HepG2 (cell line): ENCODE measurements around the gene GBP6. TPM values are rescaled to one million over a fixed set of nuclear protein-coding genes. Genes with fewer than 3 reads are reported as not detected.

ENCODE experiments used
- ATAC-seq: fragments of 200-7000 bp; cut with Tn5 transposase; 3 replicates; pipeline ENCODE4 v1.9.1; 2020; ENCODE audit warnings: mild to moderate bottlenecking, moderate library complexity
- BruUV-seq: library from RNA; stranded (reverse); fragments of 400-500 nt; replicated peaks from 2 replicates; lab custom pipeline; 2021; lab: Mats Ljungman, UMichigan
- CTCF ChIA-PET: fragments of 300-600 bp; formaldehyde crosslinking; extraction: SDS; loops from one replicate; lab custom pipeline; 2021; ENCODE audit warnings: low total read pairs, inconsistent platforms, low intra/inter-chr PET ratio; lab: Yijun Ruan, JAX
- POLR2A ChIA-PET: fragments of 350-600 bp; sonication (Branson Sonifier 250); formaldehyde crosslinking; loops from one replicate; lab custom pipeline; 2020; ENCODE audit warnings: antibody characterized with exemption, inconsistent platforms; lab: Yijun Ruan, JAX
- DNase-seq: peaks from one replicate; pipeline ENCODE4 v3.0.0-alpha.2; 2015; ENCODE audit warnings: low spot score
- FAIRE-seq: peaks from 3 replicates; lab custom pipeline; 2011; peaks lifted over from hg19 to GRCh38; lab: Jason Lieb, UNC
- H2AFZ ChIP-seq: one replicate; pipeline ENCODE4 v1.6.1; 2011; ENCODE audit warnings: low read length, inconsistent platforms
- H3K27ac ChIP-seq: fragments of 300-600 bp; 3 replicates; pipeline ENCODE4 v1.8.0; 2011; ENCODE audit warnings: mixed run types, mild to moderate bottlenecking, mixed read lengths, low read length, inconsistent platforms; ENCODE audit not compliant: insufficient read depth; ENCODE audit errors: extremely low read length
- H3K27me3 ChIP-seq, 2 experiments: fragments of 200-600 bp in 1 of 2; 2 replicates in 1 of 2; 3 replicates in 1 of 2; pipeline versions ENCODE4 v1.6.0 to v1.8.0; 2011; ENCODE audit warnings: low read length in 2 of 2, mild to moderate bottlenecking in 2 of 2, moderate library complexity in 2 of 2, inconsistent platforms in 1 of 2; ENCODE audit not compliant: insufficient read depth in 2 of 2, control insufficient read depth in 1 of 2
- H3K36me3 ChIP-seq, 2 experiments: fragments of 200-600 bp in 1 of 2; replicated peaks in 1 of 2; 2 replicates in 1 of 2; 3 replicates in 1 of 2; pipeline versions ENCODE4 v1.5.1 to v1.8.0; 2011; ENCODE audit warnings: low read length in 2 of 2, inconsistent platforms in 1 of 2; ENCODE audit not compliant: insufficient read depth in 2 of 2, control insufficient read depth in 1 of 2
- H3K4me1 ChIP-seq: 2 replicates; pipeline ENCODE4 v1.5.1; 2012; ENCODE audit warnings: low read length, inconsistent platforms; ENCODE audit not compliant: insufficient read depth
- H3K4me2 ChIP-seq: 2 replicates; pipeline ENCODE4 v1.6.0; 2011; ENCODE audit warnings: low read depth, low read length, inconsistent platforms
- H3K4me3 ChIP-seq, 3 experiments: fragments of 200-600 bp in 1 of 3; sonication (generic), shearing (Covaris generic) in 1 of 3; replicated peaks in 1 of 3; 2 replicates each; pipeline ENCODE4 v1.5.1; 2011 to 2016; ENCODE audit warnings: low read length in 3 of 3, inconsistent platforms in 2 of 3, low read depth in 2 of 3, mild to moderate bottlenecking in 2 of 3, control low read depth in 1 of 3, mixed read lengths in 1 of 3; ENCODE audit not compliant: insufficient read depth in 1 of 3
- H3K79me2 ChIP-seq: one replicate; pipeline ENCODE4 v1.6.1; 2011; ENCODE audit warnings: low read length, inconsistent platforms; ENCODE audit not compliant: insufficient read depth
- H3K9ac ChIP-seq: 2 replicates; pipeline ENCODE4 v1.6.0; 2011; ENCODE audit warnings: mild to moderate bottlenecking, low read depth, low read length, inconsistent platforms; ENCODE audit not compliant: insufficient read depth
- H3K9me3 ChIP-seq: 2 replicates; pipeline ENCODE4 v1.5.1; 2012; ENCODE audit warnings: mild to moderate bottlenecking, low read length
- H4K20me1 ChIP-seq: 2 replicates; pipeline ENCODE4 v1.6.0; 2011; ENCODE audit warnings: inconsistent platforms, mild to moderate bottlenecking, low read length, moderate library complexity; ENCODE audit not compliant: insufficient read depth
- ARNTL ChIP-seq: sonication (generic); formaldehyde crosslinking; IDR thresholded peaks from 2 replicates; pipeline ENCODE4 v1.4.0; 2020; ENCODE audit warnings: mild to moderate bottlenecking, missing genetic modification reagents
- DNMT1 ChIP-seq: sonication (generic); formaldehyde crosslinking; IDR thresholded peaks from 2 replicates; pipeline ENCODE4 v1.5.1; 2020; ENCODE audit warnings: mild to moderate bottlenecking, missing genetic modification reagents
- KMT2A ChIP-seq: sonication (generic); formaldehyde crosslinking; IDR thresholded peaks from 2 replicates; pipeline ENCODE4 v1.4.0; 2020; ENCODE audit warnings: missing genetic modification reagents
- MEIS2 ChIP-seq: sonication (generic); formaldehyde crosslinking; IDR thresholded peaks from 2 replicates; pipeline ENCODE4 v1.9.0; 2021; ENCODE audit warnings: mild to moderate bottlenecking, missing genetic modification reagents
- NFIB ChIP-seq: sonication (generic); formaldehyde crosslinking; IDR thresholded peaks from 2 replicates; pipeline ENCODE4 v1.9.0; 2021; ENCODE audit warnings: missing genetic modification reagents, mild to moderate bottlenecking, borderline replicate concordance
- NR2F2 ChIP-seq: IDR thresholded peaks from 2 replicates; pipeline ENCODE4 v1.6.1; 2012; ENCODE audit warnings: low read depth, inconsistent platforms, borderline replicate concordance
- RBM39 ChIP-seq: fragments of 200-400 bp; formaldehyde crosslinking; IDR thresholded peaks from one replicate; pipeline ENCODE4 v1.6.1; 2018; ENCODE audit warnings: antibody characterized with exemption, mild to moderate bottlenecking, low read depth, low read length; ENCODE audit not compliant: poor library complexity, severe bottlenecking
- ZC3H13 ChIP-seq: sonication (generic); formaldehyde crosslinking; IDR thresholded peaks from 2 replicates; pipeline ENCODE4 v1.8.1; 2023; ENCODE audit warnings: mild to moderate bottlenecking, missing genetic modification reagents, moderate library complexity
- ZNF121 ChIP-seq: sonication (generic); formaldehyde crosslinking; IDR thresholded peaks from 2 replicates; pipeline ENCODE4 v1.5.0; 2020; ENCODE audit warnings: mild to moderate bottlenecking, missing genetic modification reagents
- ZNF460 ChIP-seq: sonication (generic); formaldehyde crosslinking; IDR thresholded peaks from 2 replicates; pipeline ENCODE4 v1.5.1; 2020; ENCODE audit warnings: missing genetic modification reagents, mild to moderate bottlenecking, borderline replicate concordance
- ZNF552 ChIP-seq: sonication (generic); formaldehyde crosslinking; IDR thresholded peaks from 2 replicates; pipeline ENCODE4 v1.9.0; 2022; ENCODE audit warnings: missing genetic modification reagents, mild to moderate bottlenecking, borderline replicate concordance
- ZNF589 ChIP-seq: sonication (generic); formaldehyde crosslinking; conservative IDR thresholded peaks from 2 replicates; pipeline ENCODE4 v1.8.0; 2022; ENCODE audit warnings: mild to moderate bottlenecking, moderate library complexity, missing genetic modification reagents
- WGBS: methylation state at CpG from one replicate; pipeline ENCODE4 v1.1.6; 2017; ENCODE audit warnings: low lambda C conversion rate; 5-methylcytosine and 5-hydroxymethylcytosine counted together
- in situ Hi-C: cut with HindIII; loops from 2 replicates; pipeline ENCODE4 v1.10.0; 2017; ENCODE audit warnings: low pct_unique_long_range_greater_than_20kb; ENCODE audit not compliant: extremely low pct_ligation_motif_present
- intact Hi-C: fragments of 100-400 bp; cut with micrococcal nuclease; formaldehyde crosslinking; loops from one replicate; pipeline ENCODE4 v1.10.0; 2022; ENCODE audit not compliant: unreplicated experiment
- polyA plus RNA-seq, 8 experiments: library from polyadenylated mRNA; depleted of rRNA in 3 of 8; stranded (reverse) in 7 of 8; unstranded in 1 of 8; fragments of >200 nt; fragmentation: Illumina TruSeq in 4 of 8; extraction: Trizol in 4 of 8; gene quantifications; 2 replicates each; pipeline versions ENCODE4 v1.2.1 to v1.2.3, GENCODE V29; 2011 to 2016; ENCODE audit warnings: low read depth in 4 of 8, missing spikeins in 1 of 8, mixed read lengths in 1 of 8; ENCODE audit not compliant: insufficient read depth in 1 of 8
- total RNA-seq, 5 experiments: library from RNA; depleted of rRNA; stranded (reverse); fragments of >200 nt; fragmentation: Illumina TruSeq; extraction: Trizol; gene quantifications; 2 replicates each; pipeline ENCODE4 v1.2.3, GENCODE V29; 2016; ENCODE audit warnings: low read depth in 1 of 5
- TF ChIP-seq, protein P1 (sequence below): sonication (generic); formaldehyde crosslinking; IDR thresholded peaks from 2 replicates; pipeline ENCODE4 v1.8.0; 2022; ENCODE audit warnings: mild to moderate bottlenecking, missing genetic modification reagents, moderate library complexity
- TF ChIP-seq, protein P2 (sequence below): sonication (generic); formaldehyde crosslinking; conservative IDR thresholded peaks from 2 replicates; pipeline ENCODE4 v1.8.0; 2022; ENCODE audit warnings: mild to moderate bottlenecking, moderate library complexity, missing genetic modification reagents
- TF ChIP-seq, protein P3 (sequence below): sonication (generic); formaldehyde crosslinking; conservative IDR thresholded peaks from 2 replicates; pipeline ENCODE4 v1.8.0; 2022; ENCODE audit warnings: low read depth, missing genetic modification reagents
- TF ChIP-seq, protein P4 (sequence below): sonication (generic); formaldehyde crosslinking; IDR thresholded peaks from 2 replicates; pipeline ENCODE4 v1.4.0; 2020; ENCODE audit warnings: missing genetic modification reagents
- TF ChIP-seq, protein P5 (sequence below): sonication (generic); formaldehyde crosslinking; IDR thresholded peaks from 2 replicates; pipeline ENCODE4 v1.8.0; 2022; ENCODE audit warnings: missing genetic modification reagents, mild to moderate bottlenecking, inconsistent platforms, borderline replicate concordance

Gene GBP6
- total and polyA plus RNA-seq, 2 of the 13 experiments (the other 11 are each of a cell fraction or from before 2014, with no cell fraction given): not detected

DNA sequence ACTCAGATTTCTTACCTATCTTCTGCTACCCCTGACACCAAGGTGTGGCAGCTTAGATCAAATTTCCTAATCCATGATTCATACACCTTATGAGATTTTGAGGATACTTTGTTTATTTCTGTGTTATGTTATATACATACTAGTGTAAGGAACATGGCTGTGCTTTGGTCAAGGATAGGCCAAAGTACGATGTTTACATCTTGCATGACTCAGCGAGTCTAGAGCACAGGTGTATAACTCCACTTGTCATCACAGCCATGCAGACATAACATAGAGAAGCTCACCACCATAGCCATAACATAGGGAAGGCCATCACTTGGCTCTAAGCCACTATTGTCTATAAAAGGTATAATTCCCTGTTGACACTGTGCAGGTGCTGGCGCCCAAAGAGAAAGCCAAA is 61.2 kb downstream of the GBP6 start (continued):
- TF ChIP-seq, protein P1, sequence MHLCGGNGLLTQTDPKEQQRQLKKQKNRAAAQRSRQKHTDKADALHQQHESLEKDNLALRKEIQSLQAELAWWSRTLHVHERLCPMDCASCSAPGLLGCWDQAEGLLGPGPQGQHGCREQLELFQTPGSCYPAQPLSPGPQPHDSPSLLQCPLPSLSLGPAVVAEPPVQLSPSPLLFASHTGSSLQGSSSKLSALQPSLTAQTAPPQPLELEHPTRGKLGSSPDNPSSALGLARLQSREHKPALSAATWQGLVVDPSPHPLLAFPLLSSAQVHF (CRISPR knock-in tag): no peak
- TF ChIP-seq, protein P2, sequence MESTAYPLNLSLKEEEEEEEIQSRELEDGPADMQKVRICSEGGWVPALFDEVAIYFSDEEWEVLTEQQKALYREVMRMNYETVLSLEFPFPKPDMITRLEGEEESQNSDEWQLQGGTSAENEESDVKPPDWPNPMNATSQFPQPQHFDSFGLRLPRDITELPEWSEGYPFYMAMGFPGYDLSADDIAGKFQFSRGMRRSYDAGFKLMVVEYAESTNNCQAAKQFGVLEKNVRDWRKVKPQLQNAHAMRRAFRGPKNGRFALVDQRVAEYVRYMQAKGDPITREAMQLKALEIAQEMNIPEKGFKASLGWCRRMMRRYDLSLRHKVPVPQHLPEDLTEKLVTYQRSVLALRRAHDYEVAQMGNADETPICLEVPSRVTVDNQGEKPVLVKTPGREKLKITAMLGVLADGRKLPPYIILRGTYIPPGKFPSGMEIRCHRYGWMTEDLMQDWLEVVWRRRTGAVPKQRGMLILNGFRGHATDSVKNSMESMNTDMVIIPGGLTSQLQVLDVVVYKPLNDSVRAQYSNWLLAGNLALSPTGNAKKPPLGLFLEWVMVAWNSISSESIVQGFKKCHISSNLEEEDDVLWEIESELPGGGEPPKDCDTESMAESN (CRISPR knock-in tag): no peak
- no peak for TF ChIP-seq MEIS2 (CRISPR knock-in tag)

DNA sequence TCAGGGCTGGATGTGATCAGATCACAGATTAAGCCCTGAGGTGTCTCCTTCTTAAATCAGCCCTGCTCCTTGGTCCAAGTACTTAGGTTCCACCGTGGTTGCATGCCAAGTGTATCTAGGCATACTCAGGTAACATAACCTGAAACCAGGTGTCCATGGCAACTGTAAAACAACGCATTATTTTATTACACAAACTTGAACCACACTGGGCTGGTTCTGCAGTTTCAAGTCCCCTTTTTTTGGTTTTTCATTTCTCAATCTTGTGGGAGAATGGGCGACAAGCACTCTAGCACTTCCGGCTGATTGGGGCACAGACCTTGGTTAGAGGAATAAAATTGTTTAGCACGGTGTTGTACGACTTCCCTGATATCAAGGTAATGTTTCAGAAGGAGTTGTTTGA is 65.2 kb downstream of the GBP6 start:
- Histone ChIP-seq H3K27me3 (no peaks in the 10 kb centered on the region), H3K9ac (no peak overlapping the region), H4K20me1 (no peaks in the 10 kb centered on the region), H3K4me2 (no peak overlapping the region), H3K9me3 (no peaks in the 10 kb centered on the region), H2AFZ (no peak overlapping the region), H3K4me3 (no peak overlapping the region), H3K36me3 (no peaks in the 10 kb centered on the region), H3K79me2 (no peaks in the 10 kb centered on the region), H3K4me1 (no peaks in the 10 kb centered on the region), H3K27ac (no peak overlapping the region)
- FAIRE-seq: no peak
- no peak for ATAC-seq
- WGBS: 13% methylated on average over 5 of the region's 6 CpGs
- no TSS peak for BruUV-seq
- POLR2A ChIA-PET: no interaction called here
- no peak for DNase-seq
- in situ Hi-C loops (no loop called here), intact Hi-C loops (no loop called here)
- CTCF ChIA-PET: no interaction called here
- no peak for TF ChIP-seq ZNF552 (CRISPR knock-in tag)
- TF ChIP-seq ZC3H13 (CRISPR knock-in tag): no peak
- TF ChIP-seq NR2F2: no peak
- TF ChIP-seq, protein P3, sequence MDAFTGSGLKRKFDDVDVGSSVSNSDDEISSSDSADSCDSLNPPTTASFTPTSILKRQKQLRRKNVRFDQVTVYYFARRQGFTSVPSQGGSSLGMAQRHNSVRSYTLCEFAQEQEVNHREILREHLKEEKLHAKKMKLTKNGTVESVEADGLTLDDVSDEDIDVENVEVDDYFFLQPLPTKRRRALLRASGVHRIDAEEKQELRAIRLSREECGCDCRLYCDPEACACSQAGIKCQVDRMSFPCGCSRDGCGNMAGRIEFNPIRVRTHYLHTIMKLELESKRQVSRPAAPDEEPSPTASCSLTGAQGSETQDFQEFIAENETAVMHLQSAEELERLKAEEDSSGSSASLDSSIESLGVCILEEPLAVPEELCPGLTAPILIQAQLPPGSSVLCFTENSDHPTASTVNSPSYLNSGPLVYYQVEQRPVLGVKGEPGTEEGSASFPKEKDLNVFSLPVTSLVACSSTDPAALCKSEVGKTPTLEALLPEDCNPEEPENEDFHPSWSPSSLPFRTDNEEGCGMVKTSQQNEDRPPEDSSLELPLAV (CRISPR knock-in tag): no peak
- TF ChIP-seq, protein P4, sequence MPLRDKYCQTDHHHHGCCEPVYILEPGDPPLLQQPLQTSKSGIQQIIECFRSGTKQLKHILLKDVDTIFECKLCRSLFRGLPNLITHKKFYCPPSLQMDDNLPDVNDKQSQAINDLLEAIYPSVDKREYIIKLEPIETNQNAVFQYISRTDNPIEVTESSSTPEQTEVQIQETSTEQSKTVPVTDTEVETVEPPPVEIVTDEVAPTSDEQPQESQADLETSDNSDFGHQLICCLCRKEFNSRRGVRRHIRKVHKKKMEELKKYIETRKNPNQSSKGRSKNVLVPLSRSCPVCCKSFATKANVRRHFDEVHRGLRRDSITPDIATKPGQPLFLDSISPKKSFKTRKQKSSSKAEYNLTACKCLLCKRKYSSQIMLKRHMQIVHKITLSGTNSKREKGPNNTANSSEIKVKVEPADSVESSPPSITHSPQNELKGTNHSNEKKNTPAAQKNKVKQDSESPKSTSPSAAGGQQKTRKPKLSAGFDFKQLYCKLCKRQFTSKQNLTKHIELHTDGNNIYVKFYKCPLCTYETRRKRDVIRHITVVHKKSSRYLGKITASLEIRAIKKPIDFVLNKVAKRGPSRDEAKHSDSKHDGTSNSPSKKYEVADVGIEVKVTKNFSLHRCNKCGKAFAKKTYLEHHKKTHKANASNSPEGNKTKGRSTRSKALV (CRISPR knock-in tag): no peak
- no peak for TF ChIP-seq NFIB
- no peak for TF ChIP-seq DNMT1 (CRISPR knock-in tag)
- TF ChIP-seq, protein P5, sequence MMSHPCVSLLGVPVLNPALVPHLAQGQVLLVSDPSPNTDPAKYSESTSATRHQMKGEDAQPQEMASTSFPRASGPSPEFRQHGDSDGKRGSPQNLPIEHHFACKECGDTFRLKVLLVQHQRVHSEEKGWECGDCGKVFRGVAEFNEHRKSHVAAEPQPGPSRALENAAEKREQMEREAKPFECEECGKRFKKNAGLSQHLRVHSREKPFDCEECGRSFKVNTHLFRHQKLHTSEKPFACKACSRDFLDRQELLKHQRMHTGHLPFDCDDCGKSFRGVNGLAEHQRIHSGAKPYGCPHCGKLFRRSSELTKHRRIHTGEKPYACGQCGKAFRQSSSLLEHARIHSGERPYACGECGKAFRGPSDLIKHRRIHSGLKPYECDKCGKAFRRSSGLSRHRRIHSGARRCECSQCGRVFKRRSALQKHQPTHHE: no peak
- TF ChIP-seq ZNF121 (CRISPR knock-in tag): no peak
- TF ChIP-seq KMT2A (CRISPR knock-in tag): no peak
- TF ChIP-seq ARNTL (CRISPR knock-in tag): no peak
- TF ChIP-seq RBM39: no peak
- no peak for TF ChIP-seq ZNF589 (CRISPR knock-in tag)
- no peak for TF ChIP-seq ZNF460
